Natural killer cell (primary cell): ENCODE data around the gene RHEBL1. TPM values are rescaled to one million over a fixed set of nuclear protein-coding genes. Genes with fewer than 3 reads are reported as not detected.
A peak's percentile ranks its signal among the peaks of the same experiment; 100 is the strongest.

ENCODE experiments used
- ATAC-seq, 3 donors: fragments of 150-1000 bp in 2 of 3; fragments of 200-7000 bp in 1 of 3; cut with Tn5 transposase; 1 replicate in 1 of 3; 2 replicates in 2 of 3; pipeline ENCODE4 v1.10.0; 2021; ENCODE audit warnings: mild to moderate bottlenecking in 2 of 3, moderate library complexity in 2 of 3
- DNase-seq, 2 donors: peaks; one replicate each; pipeline versions ENCODE4 v3.0.0 to v3.0.0-alpha.2; 2013 to 2021; ENCODE audit warnings: mixed read lengths in 1 of 2
- H3K27ac ChIP-seq: one replicate; pipeline ENCODE4 v1.5.1; 2013; ENCODE audit warnings: mild to moderate bottlenecking, low read length
- H3K27me3 ChIP-seq: one replicate; pipeline ENCODE4 v1.6.1; 2013; ENCODE audit warnings: low read length; ENCODE audit not compliant: control insufficient read depth, insufficient read depth
- H3K36me3 ChIP-seq: one replicate; pipeline ENCODE4 v1.6.1; 2013; ENCODE audit warnings: low read length; ENCODE audit not compliant: control insufficient read depth, insufficient read depth
- H3K4me1 ChIP-seq: one replicate; pipeline ENCODE4 v1.6.1; 2013; ENCODE audit warnings: low read length; ENCODE audit not compliant: control insufficient read depth, insufficient read depth
- H3K4me3 ChIP-seq: one replicate; pipeline ENCODE4 v1.5.1; 2013; ENCODE audit warnings: low read length
- H3K9me3 ChIP-seq: one replicate; pipeline ENCODE4 v1.6.1; 2013; ENCODE audit warnings: low read length; ENCODE audit not compliant: control insufficient read depth, insufficient read depth
- H3K27ac Mint-ChIP-seq, 2 donors: one replicate each; pipeline ENCODE4 v1.8.0; 2022; ENCODE audit warnings: mild to moderate bottlenecking in 2 of 2, mixed read lengths in 2 of 2, moderate library complexity in 1 of 2
- H3K27me3 Mint-ChIP-seq, 2 donors: one replicate each; pipeline ENCODE4 v1.8.0; 2022; ENCODE audit warnings: low read depth in 2 of 2, mixed read lengths in 2 of 2
- H3K36me3 Mint-ChIP-seq: one replicate; pipeline ENCODE4 v1.8.0; 2022; ENCODE audit warnings: mixed read lengths
- H3K4me1 Mint-ChIP-seq, 2 donors: one replicate each; pipeline ENCODE4 v1.8.0; 2022; ENCODE audit warnings: mixed read lengths in 2 of 2
- H3K4me3 Mint-ChIP-seq: one replicate; pipeline ENCODE4 v1.8.0; 2022; ENCODE audit warnings: mild to moderate bottlenecking, moderate library complexity, mixed read lengths
- H3K9me3 Mint-ChIP-seq, 2 donors: one replicate each; pipeline ENCODE4 v1.8.0; 2022; ENCODE audit warnings: mixed read lengths in 2 of 2
- WGBS: methylation state at CpG from one replicate; pipeline ENCODE4 v1.1.7; 2013; ENCODE audit warnings: missing lambda C conversion rate; ENCODE audit not compliant: insufficient coverage; 5-methylcytosine and 5-hydroxymethylcytosine counted together
- intact Hi-C: fragments of 100-400 bp; cut with micrococcal nuclease; formaldehyde crosslinking; loops from one replicate; pipeline ENCODE4 v1.14.2; 2022
- total RNA-seq, 4 donors: library from RNA; stranded (reverse); fragments of 120-200 nt in 1 of 4; gene quantifications; one replicate each; pipeline versions ENCODE4 v1.2.3 to v1.2.4, GENCODE V29; 2013 to 2022
- TF ChIP-seq, protein P1 (sequence below): fragments of 200-600 bp; IDR thresholded peaks from one replicate; pipeline ENCODE4 v1.8.0; 2022; ENCODE audit warnings: antibody characterized with exemption

The RHEBL1 gene
- total RNA-seq, 3 donors from 2014 or later (not counting 1 experiment from before 2014, with no cell fraction given) = 6.3 to 11.6 (median 11.1) TPM

DNA sequence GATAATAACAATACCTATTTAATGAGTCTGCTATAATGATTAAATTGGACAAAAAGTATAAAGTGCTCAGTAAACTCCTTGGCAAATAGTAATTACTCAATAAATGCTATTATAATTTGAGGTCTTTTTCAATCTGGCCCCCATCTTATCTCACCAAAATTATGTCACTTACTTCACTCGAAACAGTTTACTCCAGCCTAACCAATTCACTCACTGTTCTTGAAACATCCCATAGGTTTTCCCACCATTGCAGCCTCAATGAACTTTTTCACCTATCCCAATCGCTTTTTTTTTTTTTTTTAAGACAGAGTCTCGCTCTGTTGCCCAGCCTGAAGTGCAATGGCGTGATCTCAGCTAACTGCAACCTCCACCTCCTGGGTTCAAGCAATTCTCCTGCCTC lies 33.8 kb downstream of the RHEBL1 start:
- Mint-ChIP-seq H3K36me3 (no peaks in the 10 kb centered on the region), H3K27me3 (no peaks in the 10 kb centered on the region), H3K9me3 (no peaks in the 10 kb centered on the region), H3K27ac (peak overlapping the region in 1 of 2 donors; percentile 47), H3K4me3 (no peak overlapping the region), H3K4me1 (peaks cover 0 to 5% of the 10 kb centered on the region in 2 donors)
- DNase-seq (no peak), ATAC-seq (no peak)
- H3K27ac ChIP-seq = no peak overlapping the region
- TF ChIP-seq, protein P1, sequence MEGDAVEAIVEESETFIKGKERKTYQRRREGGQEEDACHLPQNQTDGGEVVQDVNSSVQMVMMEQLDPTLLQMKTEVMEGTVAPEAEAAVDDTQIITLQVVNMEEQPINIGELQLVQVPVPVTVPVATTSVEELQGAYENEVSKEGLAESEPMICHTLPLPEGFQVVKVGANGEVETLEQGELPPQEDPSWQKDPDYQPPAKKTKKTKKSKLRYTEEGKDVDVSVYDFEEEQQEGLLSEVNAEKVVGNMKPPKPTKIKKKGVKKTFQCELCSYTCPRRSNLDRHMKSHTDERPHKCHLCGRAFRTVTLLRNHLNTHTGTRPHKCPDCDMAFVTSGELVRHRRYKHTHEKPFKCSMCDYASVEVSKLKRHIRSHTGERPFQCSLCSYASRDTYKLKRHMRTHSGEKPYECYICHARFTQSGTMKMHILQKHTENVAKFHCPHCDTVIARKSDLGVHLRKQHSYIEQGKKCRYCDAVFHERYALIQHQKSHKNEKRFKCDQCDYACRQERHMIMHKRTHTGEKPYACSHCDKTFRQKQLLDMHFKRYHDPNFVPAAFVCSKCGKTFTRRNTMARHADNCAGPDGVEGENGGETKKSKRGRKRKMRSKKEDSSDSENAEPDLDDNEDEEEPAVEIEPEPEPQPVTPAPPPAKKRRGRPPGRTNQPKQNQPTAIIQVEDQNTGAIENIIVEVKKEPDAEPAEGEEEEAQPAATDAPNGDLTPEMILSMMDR = no peak
- intact Hi-C loops = no loop called here
- peaks cover 80% of the 10 kb centered on the region for H3K36me3 ChIP-seq
- no peaks in the 10 kb centered on the region for H3K9me3 ChIP-seq
- H3K4me1 ChIP-seq = no peaks in the 10 kb centered on the region
- no peaks in the 10 kb centered on the region for H3K27me3 ChIP-seq
- WGBS = 85% methylated on average over 4 of the region's 4 CpGs
- no peak overlapping the region for H3K4me3 ChIP-seq

DNA sequence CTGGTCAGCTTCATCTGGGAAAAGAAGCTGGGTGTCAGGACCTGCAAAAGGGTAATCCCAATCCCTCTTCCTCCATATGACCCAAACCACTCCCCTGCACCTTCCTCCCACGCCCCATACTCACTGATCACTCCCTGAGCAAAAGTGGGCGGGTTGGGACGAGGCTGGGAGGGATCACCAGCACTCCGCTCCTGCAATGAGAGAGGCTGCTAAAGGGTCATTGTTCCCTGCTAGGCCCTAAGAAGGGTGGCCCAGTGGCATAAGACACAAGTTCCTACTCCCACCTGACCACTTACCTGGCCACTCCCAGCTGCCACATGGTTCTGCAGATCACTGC lies 35.5 kb downstream of the RHEBL1 start:
- Mint-ChIP-seq H3K4me1 (peaks cover 0 to 5% of the 10 kb centered on the region in 2 donors), H3K36me3 (no peaks in the 10 kb centered on the region), H3K27me3 (no peaks in the 10 kb centered on the region), H3K9me3 (no peaks in the 10 kb centered on the region), H3K4me3 (no peak overlapping the region), H3K27ac (peak overlapping the region in 1 of 2 donors; percentile 41)
- no peak overlapping the region for H3K27ac ChIP-seq
- 98% methylated on average over 4 of the region's 4 CpGs for WGBS
- no peaks in the 10 kb centered on the region for H3K27me3 ChIP-seq
- ATAC-seq = no peak
- intact Hi-C loops = no loop called here
- no peak overlapping the region for H3K4me3 ChIP-seq
- no peaks in the 10 kb centered on the region for H3K9me3 ChIP-seq
- no peak for DNase-seq
- H3K36me3 ChIP-seq = peaks cover 68% of the 10 kb centered on the region
- no peaks in the 10 kb centered on the region for H3K4me1 ChIP-seq
- TF ChIP-seq, protein P1 = no peak

DNA sequence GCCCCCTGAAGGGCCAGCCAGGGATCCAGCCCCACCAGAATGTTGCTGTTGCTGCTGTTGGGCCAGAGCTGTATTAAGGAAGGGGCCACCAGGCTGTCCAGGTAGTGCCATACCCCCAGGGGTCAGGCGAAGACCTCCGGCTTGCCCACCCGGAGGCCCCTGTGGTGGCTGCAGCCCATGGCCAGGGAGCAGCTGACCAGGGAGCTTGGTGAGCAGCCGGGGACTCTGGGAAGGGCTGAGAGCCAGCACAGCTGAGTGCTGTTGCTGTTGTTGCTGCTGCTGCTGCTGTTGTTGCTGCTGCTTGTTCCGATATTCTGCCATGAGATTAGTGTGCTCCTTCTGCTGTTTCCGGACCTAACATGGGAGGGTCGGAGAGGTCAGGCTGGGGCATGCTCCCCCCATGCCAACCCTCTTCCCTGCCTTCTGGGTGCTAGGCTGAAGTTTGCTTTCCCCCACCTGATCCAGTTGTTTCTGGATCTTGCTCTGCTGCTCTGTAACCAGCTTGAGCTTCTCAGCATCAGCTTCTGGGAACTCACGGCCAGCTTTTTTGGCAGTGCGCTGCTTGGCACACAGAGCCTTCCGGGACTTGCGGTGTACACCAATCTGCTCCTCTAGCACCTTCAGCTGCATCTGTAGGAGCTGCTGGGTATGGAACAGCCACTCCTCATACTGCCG lies 36.0 kb downstream of the RHEBL1 start:
- Mint-ChIP-seq H3K4me1 (peaks cover 0 to 5% of the 10 kb centered on the region in 2 donors), H3K9me3 (no peaks in the 10 kb centered on the region), H3K4me3 (no peak overlapping the region), H3K27ac (peak overlapping the region; percentile 41 to 48), H3K36me3 (no peaks in the 10 kb centered on the region), H3K27me3 (no peaks in the 10 kb centered on the region)
- 97% methylated on average over 12 of the region's 12 CpGs for WGBS
- Histone ChIP-seq H3K4me1 (no peaks in the 10 kb centered on the region), H3K4me3 (no peak overlapping the region), H3K27ac (no peak overlapping the region), H3K9me3 (no peaks in the 10 kb centered on the region), H3K27me3 (no peaks in the 10 kb centered on the region), H3K36me3 (peaks cover 68% of the 10 kb centered on the region)
- DNase-seq (no peak), ATAC-seq (no peak)
- intact Hi-C loops = no loop called here
- TF ChIP-seq, protein P1 = no peak
